ENCODE measurements around the gene TANGO6. TPM values are rescaled to one million over a fixed set of nuclear protein-coding genes. Genes with fewer than 3 reads are reported as not detected.

The TANGO6 gene
- total RNA-seq, 1 donor from 2014 or later = 12.8 TPM

- peaks cover 6% of the 10 kb centered on the region for H3K36me3 Mint-ChIP-seq
- Histone ChIP-seq H3K36me3 (no peaks in the 10 kb centered on the region), H2AFZ (replicated peaks) (no peak overlapping the region), H3K27me3 (no peaks in the 10 kb centered on the region), H3K4me2 (peak overlapping the region; percentile 70), H3K27ac (peak overlapping the region; percentile 52), H4K20me1 (ENCODE audit: low read depth) (no peaks in the 10 kb centered on the region), H3K9me3 (ENCODE audit: low read depth) (no peaks in the 10 kb centered on the region), H3F3A (ENCODE audit: low read depth) (peaks cover 35% of the 10 kb centered on the region), H3K9ac (no peak overlapping the region), H3K79me2 (ENCODE audit: low read depth) (no peaks in the 10 kb centered on the region), H3K4me1 (peaks cover 27% of the 10 kb centered on the region), H3K4me3 (peak overlapping the region; percentile 23)
- peak overlapping the region; percentile 20 for H3K4me3 Mint-ChIP-seq
- TF ChIP-seq EZH2 (IDR thresholded peaks at IDR 0.05) (no peak), CTCF (IDR thresholded peaks at IDR 0.05) (no peak), EZH2phosphoT487 (IDR thresholded peaks at IDR 0.05) (no peak)
- peaks cover 25% of the 10 kb centered on the region for H3K4me1 Mint-ChIP-seq
- H3K9me3 Mint-ChIP-seq = no peaks in the 10 kb centered on the region
- H3K27me3 Mint-ChIP-seq (ENCODE audit: insufficient read depth, low read depth) = no peaks in the 10 kb centered on the region
- peak overlapping the region; percentile 70 for H3K27ac Mint-ChIP-seq
- peak; percentile 74 for DNase-seq (ENCODE audit: low spot score)
Measured at GRCh38 chr16:68972013-68972412, 128.7 kb downstream of the TANGO6 start.

DNA sequence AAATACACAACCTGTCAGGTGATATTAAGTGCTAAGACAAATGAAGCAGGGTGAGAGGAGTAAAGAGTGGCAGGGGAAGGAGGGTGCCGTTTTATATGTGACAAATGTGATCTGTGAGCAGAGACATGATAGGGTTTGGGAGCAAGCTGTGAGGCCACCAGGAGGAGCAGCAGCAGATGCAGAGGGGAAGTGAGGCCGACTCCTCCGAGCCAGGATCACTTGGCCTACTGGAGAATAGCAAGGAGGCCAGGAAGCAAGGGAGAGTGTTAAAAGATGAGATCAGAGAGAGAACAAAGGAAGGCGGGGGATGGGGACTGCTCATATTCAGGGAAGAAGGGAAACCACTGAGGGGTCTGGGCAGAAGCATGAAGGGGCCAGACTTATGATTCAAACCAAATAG is 129.4 kb downstream of the TANGO6 start:
- no peak overlapping the region for H3K9ac ChIP-seq
- no peaks in the 10 kb centered on the region for H4K20me1 ChIP-seq (ENCODE audit: low read depth)
- peaks cover 27% of the 10 kb centered on the region for H3K4me1 ChIP-seq
- Mint-ChIP-seq H3K4me1 (peaks cover 25% of the 10 kb centered on the region), H3K9me3 (no peaks in the 10 kb centered on the region), H3K36me3 (peaks cover 7% of the 10 kb centered on the region), H3K4me3 (no peak overlapping the region), H3K27me3 (ENCODE audit: insufficient read depth, low read depth) (no peaks in the 10 kb centered on the region), H3K27ac (peak overlapping the region; percentile 24)
- peak; percentile 73 for DNase-seq (ENCODE audit: low spot score)
- peak overlapping the region; percentile 23 for H3K4me3 ChIP-seq
- H3K36me3 ChIP-seq = no peaks in the 10 kb centered on the region
- peaks cover 35% of the 10 kb centered on the region for H3F3A ChIP-seq (ENCODE audit: low read depth)
- H3K4me2 ChIP-seq = peak overlapping the region; percentile 70
- no peak overlapping the region for H2AFZ ChIP-seq (replicated peaks)
- no peak for TF ChIP-seq EZH2phosphoT487 (IDR thresholded peaks at IDR 0.05)
- no peak for TF ChIP-seq EZH2 (IDR thresholded peaks at IDR 0.05)
- TF ChIP-seq CTCF (IDR thresholded peaks at IDR 0.05) = peak; percentile 41
- H3K79me2 ChIP-seq (ENCODE audit: low read depth) = no peaks in the 10 kb centered on the region
- H3K27ac ChIP-seq = peak overlapping the region; percentile 52
- no peaks in the 10 kb centered on the region for H3K9me3 ChIP-seq (ENCODE audit: low read depth)
- no peaks in the 10 kb centered on the region for H3K27me3 ChIP-seq

- no peaks in the 10 kb centered on the region for H3K27me3 Mint-ChIP-seq (ENCODE audit: insufficient read depth, low read depth)
- H3K4me3 Mint-ChIP-seq = no peak overlapping the region
- peak; percentile 30 for DNase-seq (ENCODE audit: low spot score)
- H3K4me1 ChIP-seq = peaks cover 27% of the 10 kb centered on the region
- H3K27ac Mint-ChIP-seq = no peak overlapping the region
- TF ChIP-seq EZH2phosphoT487 (IDR thresholded peaks at IDR 0.05) (no peak), EZH2 (IDR thresholded peaks at IDR 0.05) (no peak)
- H3K4me2 ChIP-seq = peak overlapping the region; percentile 70
- peaks cover 35% of the 10 kb centered on the region for H3F3A ChIP-seq (ENCODE audit: low read depth)
- no peaks in the 10 kb centered on the region for H4K20me1 ChIP-seq (ENCODE audit: low read depth)
- peaks cover 10% of the 10 kb centered on the region for H3K36me3 Mint-ChIP-seq
- H3K27ac ChIP-seq = no peak overlapping the region
- no peak overlapping the region for H3K4me3 ChIP-seq
- no peaks in the 10 kb centered on the region for H3K27me3 ChIP-seq
- peaks cover 25% of the 10 kb centered on the region for H3K4me1 Mint-ChIP-seq
- H2AFZ ChIP-seq (replicated peaks) = no peak overlapping the region
- H3K9ac ChIP-seq = no peak overlapping the region
- H3K9me3 ChIP-seq (ENCODE audit: low read depth) = no peaks in the 10 kb centered on the region
- no peaks in the 10 kb centered on the region for H3K36me3 ChIP-seq
- H3K9me3 Mint-ChIP-seq = no peaks in the 10 kb centered on the region
- no peaks in the 10 kb centered on the region for H3K79me2 ChIP-seq (ENCODE audit: low read depth)
Measured at GRCh38 chr16:68973611-68974120, 130.3 kb downstream of the TANGO6 start.

DNA sequence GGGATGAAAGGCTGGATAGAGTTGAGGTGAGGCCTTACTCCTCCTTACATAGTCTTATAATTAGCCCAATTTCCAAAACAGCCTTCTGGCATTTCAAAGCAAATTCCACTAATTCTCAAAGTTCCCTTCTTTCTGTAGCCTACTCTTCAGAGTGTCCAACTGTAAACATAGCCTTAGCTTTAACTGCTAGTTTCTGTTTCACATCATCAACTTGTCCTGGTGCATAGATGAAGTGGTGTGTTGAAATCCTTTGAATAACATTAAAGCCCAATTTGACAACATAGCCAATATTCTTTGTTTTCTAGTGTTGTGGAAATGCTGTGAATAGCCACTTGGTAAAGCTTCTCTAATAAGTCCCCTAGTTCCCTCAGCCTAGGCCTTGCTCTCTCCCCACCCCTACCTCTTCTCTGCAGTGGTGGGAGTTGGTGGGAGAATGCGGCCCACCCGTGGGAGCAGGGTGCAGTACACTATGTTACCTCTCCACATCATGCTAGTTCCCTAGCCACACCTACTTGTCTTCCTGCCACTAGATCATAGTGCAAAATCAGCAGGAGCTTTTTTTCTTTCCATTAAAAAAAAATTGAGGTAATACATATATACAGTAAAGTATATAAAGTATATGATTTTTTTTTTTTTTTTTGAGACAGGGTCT is 135.1 kb downstream of the TANGO6 start:
- no peak overlapping the region for H3K9ac ChIP-seq
- H3K9me3 ChIP-seq (ENCODE audit: low read depth) = no peaks in the 10 kb centered on the region
- H3K27ac ChIP-seq = no peak overlapping the region
- no peaks in the 10 kb centered on the region for H3K27me3 ChIP-seq
- TF ChIP-seq EZH2phosphoT487 (IDR thresholded peaks at IDR 0.05) (no peak), EZH2 (IDR thresholded peaks at IDR 0.05) (no peak), CTCF (IDR thresholded peaks at IDR 0.05) (no peak)
- no peaks in the 10 kb centered on the region for H3K36me3 ChIP-seq
- no peaks in the 10 kb centered on the region for H3K79me2 ChIP-seq (ENCODE audit: low read depth)
- no peak overlapping the region for H3K4me3 ChIP-seq
- H3K4me2 ChIP-seq = no peak overlapping the region
- Mint-ChIP-seq H3K27ac (no peak overlapping the region), H3K36me3 (peaks cover 10% of the 10 kb centered on the region), H3K4me3 (no peak overlapping the region), H3K27me3 (ENCODE audit: insufficient read depth, low read depth) (no peaks in the 10 kb centered on the region), H3K9me3 (no peaks in the 10 kb centered on the region), H3K4me1 (peaks cover 7% of the 10 kb centered on the region)
- H4K20me1 ChIP-seq (ENCODE audit: low read depth) = no peaks in the 10 kb centered on the region
- peaks cover 10% of the 10 kb centered on the region for H3F3A ChIP-seq (ENCODE audit: low read depth)
- H2AFZ ChIP-seq (replicated peaks) = no peak overlapping the region
- H3K4me1 ChIP-seq = peaks cover 7% of the 10 kb centered on the region
- no peak for DNase-seq (ENCODE audit: low spot score)
